22Rv1 (cell line): Measurements from ENCODE around the gene SOS1.
"Not testable (repeated sequence)": the region's sequence is repeated elsewhere in the genome, so short reads cannot be mapped to it uniquely, and the experiment has no call there.

Experiments
- H3K27ac ChIP-seq: fragments of 450-650 bp; 2 replicates; pipeline ENCODE4 v1.5.1; 2017
- ZFX ChIP-seq: fragments of 450-650 bp; IDR thresholded peaks from 2 replicates; pipeline ENCODE4 v1.6.1; 2017; ENCODE audit warnings: antibody characterized with exemption, borderline replicate concordance
- TF ChIP-seq, protein P1 (sequence below): fragments of 450-650 bp; IDR thresholded peaks from 2 replicates; pipeline ENCODE4 v1.5.1; 2017; ENCODE audit warnings: mild to moderate bottlenecking

SOS1 gene

DNA sequence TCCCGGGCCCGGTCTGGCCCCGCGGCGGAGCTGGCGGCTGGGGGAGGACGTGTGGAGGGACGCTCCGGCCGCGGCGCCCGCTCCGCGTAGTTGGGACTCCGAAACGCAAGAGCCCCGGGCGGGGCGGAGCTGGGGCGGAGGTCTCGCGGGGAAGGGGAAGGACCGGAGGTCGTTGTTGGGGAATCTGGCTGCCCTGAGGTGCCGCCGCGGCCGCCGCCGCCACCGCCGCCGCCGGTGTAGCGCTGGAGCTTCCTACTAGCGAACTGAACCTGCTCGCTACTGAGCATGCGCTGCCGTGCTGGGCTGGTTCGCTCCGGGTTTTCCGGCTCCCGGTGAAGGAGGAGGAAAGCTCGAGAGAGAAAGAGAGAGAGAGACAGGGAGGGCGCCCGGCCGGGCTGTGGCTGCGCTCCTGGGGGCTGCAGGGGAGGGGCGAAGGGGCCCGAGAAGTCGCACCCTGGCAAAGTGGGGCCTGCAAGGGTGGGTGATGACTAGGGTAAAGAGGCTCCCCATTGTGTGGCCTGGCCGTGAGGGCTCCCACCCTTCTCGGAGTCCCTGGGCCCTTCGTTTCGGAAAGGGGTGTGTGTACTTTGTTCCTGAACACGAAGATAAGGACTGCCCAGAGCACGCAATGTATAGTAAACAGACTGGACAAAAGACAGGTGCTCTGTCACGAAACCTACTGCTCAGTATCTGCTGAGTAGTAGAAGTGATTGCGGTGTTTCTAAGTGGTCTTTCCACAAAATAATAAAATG, at the start of gene SOS1:
Gene SOS1, minus strand, starts transcription at position 281 of the 752 bp plus-strand sequence. CDS start 629 bp downstream, outside the sequence.
- peak within 1 kb of the TSS; percentile 91 for H3K27ac ChIP-seq
- no peak for TF ChIP-seq ZFX
- TF ChIP-seq, protein P1, sequence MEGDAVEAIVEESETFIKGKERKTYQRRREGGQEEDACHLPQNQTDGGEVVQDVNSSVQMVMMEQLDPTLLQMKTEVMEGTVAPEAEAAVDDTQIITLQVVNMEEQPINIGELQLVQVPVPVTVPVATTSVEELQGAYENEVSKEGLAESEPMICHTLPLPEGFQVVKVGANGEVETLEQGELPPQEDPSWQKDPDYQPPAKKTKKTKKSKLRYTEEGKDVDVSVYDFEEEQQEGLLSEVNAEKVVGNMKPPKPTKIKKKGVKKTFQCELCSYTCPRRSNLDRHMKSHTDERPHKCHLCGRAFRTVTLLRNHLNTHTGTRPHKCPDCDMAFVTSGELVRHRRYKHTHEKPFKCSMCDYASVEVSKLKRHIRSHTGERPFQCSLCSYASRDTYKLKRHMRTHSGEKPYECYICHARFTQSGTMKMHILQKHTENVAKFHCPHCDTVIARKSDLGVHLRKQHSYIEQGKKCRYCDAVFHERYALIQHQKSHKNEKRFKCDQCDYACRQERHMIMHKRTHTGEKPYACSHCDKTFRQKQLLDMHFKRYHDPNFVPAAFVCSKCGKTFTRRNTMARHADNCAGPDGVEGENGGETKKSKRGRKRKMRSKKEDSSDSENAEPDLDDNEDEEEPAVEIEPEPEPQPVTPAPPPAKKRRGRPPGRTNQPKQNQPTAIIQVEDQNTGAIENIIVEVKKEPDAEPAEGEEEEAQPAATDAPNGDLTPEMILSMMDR: no peak

DNA sequence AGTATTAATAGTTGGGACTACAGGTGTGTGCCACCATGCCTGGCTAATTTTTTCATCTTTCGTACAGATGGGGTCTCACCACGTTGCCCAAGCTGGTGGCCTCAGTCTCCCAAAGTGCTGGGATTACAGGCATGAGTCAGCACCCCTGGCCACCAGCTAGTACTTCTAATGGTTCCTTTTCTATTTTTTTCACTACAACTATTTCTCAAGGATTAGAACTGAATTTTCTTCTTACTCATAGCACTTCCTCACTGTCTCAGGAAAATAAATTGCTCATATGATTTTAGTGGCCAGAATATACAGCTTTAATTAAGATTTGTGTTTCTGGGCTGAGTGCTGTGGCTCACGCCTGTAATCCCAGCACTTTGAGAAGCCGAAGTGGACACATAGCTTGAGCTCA, 43.2 kb upstream of the SOS1 start:
- H3K27ac ChIP-seq: no peak overlapping the region
- TF ChIP-seq ZFX: no peak
- TF ChIP-seq, protein P1: no peak

DNA sequence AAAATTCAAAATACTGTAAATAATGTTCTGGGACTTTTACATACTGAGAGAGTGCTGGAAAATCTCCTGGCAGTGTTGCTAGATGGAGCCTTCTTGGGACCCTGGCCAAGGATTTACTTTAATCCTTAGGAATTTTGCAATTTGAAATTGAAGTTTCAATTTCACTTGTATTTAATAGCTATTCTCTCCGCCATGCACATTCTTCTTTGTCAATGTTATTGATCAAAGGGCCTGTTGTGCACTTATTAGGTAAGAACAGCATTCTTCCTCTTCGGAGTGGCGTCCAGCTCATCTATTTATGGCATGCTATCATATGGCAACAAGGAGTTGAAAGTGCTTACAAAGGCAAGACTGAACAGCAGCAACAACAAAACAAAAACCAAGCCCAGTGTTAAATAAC, 40.1 kb upstream of the SOS1 start:
- no peak for TF ChIP-seq ZFX
- TF ChIP-seq, protein P1: no peak
- H3K27ac ChIP-seq: no peak overlapping the region

DNA sequence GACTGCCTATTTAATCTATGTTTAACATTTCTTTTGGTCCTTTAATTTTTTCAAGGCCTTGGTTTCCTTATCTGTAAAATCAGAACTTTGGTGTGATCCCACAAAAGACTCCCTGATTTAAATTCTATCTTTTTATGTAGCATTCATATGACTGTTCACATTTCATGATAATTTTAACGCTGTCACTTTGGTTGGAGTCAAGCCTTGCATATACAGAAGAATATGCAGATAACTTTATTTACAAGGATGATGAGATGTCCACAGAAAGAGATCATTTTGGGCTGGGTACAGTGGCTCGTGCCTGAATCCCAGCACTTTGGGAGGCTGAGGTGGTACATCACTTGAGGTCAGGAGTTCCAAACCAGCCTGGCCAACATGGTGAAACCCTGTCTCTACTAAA, 38.4 kb upstream of the SOS1 start:
- TF ChIP-seq ZFX: no peak
- TF ChIP-seq, protein P1: no peak
- H3K27ac ChIP-seq: no peak overlapping the region

DNA sequence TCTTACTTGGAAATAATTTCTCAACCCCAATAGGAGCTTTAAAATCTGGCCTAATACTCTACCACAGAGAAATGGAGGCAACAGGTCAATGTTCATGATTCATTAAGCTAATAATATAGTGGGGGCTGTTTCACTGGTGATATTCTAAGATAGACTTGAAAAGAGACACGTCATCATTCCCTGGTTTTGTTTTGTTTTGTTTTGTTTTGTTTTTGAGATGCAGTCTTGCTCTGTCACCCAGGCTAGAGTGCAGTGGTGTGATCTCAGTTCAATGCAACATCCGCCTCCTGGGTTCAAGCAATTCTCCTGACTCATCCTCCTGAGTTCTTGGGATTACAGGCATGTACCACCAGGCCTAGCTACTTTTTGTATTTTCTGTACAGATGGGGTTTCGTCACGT, 37.5 kb upstream of the SOS1 start:
- H3K27ac ChIP-seq: no peak overlapping the region
- TF ChIP-seq, protein P1: no peak
- TF ChIP-seq ZFX: no peak

DNA sequence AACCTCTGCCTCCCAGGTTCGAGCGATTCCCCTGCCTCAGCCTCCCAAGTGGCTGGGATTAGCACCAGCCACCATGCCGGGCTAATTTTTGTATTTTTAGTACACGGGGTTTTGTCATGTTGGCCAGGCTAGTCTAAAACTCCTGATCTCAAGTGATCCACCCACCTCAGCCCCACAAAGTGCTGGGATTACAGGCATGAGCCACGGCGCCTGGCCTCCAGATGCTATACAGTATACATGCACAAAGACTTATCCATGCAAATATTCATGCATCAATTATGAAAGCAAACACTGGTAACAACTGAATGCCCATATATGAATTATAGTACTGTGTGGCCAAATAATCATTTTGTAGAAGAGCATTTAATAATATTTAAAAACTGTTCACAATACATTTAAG, 36.0 kb upstream of the SOS1 start:
- TF ChIP-seq, protein P1: no peak
- TF ChIP-seq ZFX: no peak
- H3K27ac ChIP-seq: no peak overlapping the region

DNA sequence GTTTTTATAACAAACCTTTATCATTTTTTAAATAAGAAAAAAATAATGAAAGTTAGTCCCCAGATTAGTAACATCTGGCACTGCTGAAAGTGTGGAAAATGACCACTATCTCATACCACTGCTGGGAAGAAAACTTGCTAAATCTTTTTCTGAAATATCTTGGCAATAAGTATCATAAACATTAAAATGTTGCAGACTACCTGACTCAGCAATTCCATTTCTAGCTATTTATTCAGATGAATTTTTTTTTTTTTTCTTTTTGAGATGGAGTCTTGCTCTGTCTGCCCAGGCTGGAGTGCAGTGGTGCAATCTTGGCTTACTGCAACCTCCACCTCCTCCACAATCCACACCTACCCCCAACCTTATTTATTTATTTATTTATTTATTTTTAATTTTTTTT, 35.3 kb upstream of the SOS1 start:
- TF ChIP-seq ZFX: no peak
- TF ChIP-seq, protein P1: no peak
- H3K27ac ChIP-seq: no peak overlapping the region

DNA sequence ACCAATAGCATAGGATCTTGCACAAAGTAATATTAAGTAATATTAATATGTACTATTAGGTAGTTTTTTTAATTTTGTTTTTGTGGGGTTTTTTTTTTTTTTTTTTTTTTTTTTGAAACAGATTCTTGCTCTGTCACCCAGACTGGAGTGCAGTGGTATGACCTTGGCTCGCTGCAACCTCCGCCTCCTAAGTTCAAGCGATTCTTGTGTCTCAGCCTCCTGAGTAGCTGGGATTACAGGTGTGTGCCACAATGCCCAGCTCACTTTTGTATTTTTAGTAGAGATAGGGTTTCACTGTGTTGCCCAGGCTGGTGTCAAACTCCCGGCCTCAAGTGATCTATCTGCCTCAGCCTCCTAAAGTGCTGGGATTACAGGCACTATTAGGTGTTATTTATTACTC, 34.7 kb upstream of the SOS1 start:
- H3K27ac ChIP-seq: not testable (repeated sequence)
